HK-2 (cell line): ENCODE data around the gene PLPPR5.
"Not testable (repeated sequence)": the region's sequence is repeated elsewhere in the genome, so short reads cannot be mapped to it uniquely, and the experiment has no call there.

Experiments used
- DNase-seq: peaks from one replicate; pipeline ENCODE4 v3.0.0-alpha.2; 2018; ENCODE audit not compliant: unreplicated experiment

The PLPPR5 gene

GRCh38 chr1:99004861-99005442 is at the start of gene PLPPR5:
PLPPR5 (minus strand) TSS chr1:99004861; CDS start chr1:99004671, 190 bp downstream.
- peak; percentile 39 for DNase-seq

- no peak for DNase-seq
Observed at GRCh38 chr1:99051611-99052283, 47.1 kb upstream of the PLPPR5 start.

- no peak for DNase-seq
Observed at GRCh38 chr1:99049745-99050144, 45.1 kb upstream of the PLPPR5 start.

GRCh38 chr1:99036746-99037145 is 32.1 kb upstream of the PLPPR5 start:
- not testable (repeated sequence) for DNase-seq

GRCh38 chr1:99018313-99018712 is 13.7 kb upstream of the PLPPR5 start:
- no peak for DNase-seq

- DNase-seq: no peak
Observed at GRCh38 chr1:99017655-99018054, 13.0 kb upstream of the PLPPR5 start.

GRCh38 chr1:99010679-99011078 is 6.0 kb upstream of the PLPPR5 start:
- DNase-seq: no peak

- DNase-seq: no peak
Observed at GRCh38 chr1:99007366-99007765, 2.7 kb upstream of the PLPPR5 start.

- DNase-seq: no peak
Observed at GRCh38 chr1:99005537-99005942, 879 bp upstream of the PLPPR5 start.

GRCh38 chr1:99004254-99004860 is 304 bp downstream of the PLPPR5 start:
- peak; percentile 34 for DNase-seq

GRCh38 chr1:99003581-99004253 is 944 bp downstream of the PLPPR5 start:
- no peak for DNase-seq

GRCh38 chr1:98992844-98993243 is 11.8 kb downstream of the PLPPR5 start:
- DNase-seq: no peak

- peak; percentile 36 for DNase-seq
Observed at GRCh38 chr1:98991127-98992012, 13.3 kb downstream of the PLPPR5 start.

- DNase-seq: no peak
Observed at GRCh38 chr1:98989556-98989907, 15.1 kb downstream of the PLPPR5 start.

- DNase-seq: no peak
Observed at GRCh38 chr1:98988904-98989555, 15.6 kb downstream of the PLPPR5 start.

- no peak for DNase-seq
Observed at GRCh38 chr1:98985687-98986086, 19.0 kb downstream of the PLPPR5 start.

GRCh38 chr1:98981917-98982513 is 22.6 kb downstream of the PLPPR5 start:
- DNase-seq: no peak

GRCh38 chr1:98979463-98979862 is 25.2 kb downstream of the PLPPR5 start:
- DNase-seq: no peak

GRCh38 chr1:98975810-98976209 is 28.9 kb downstream of the PLPPR5 start:
- no peak for DNase-seq

GRCh38 chr1:98975113-98975512 is 29.5 kb downstream of the PLPPR5 start:
- no peak for DNase-seq
